H1 (cell line): ENCODE data around the gene SSBP3. TPM values are rescaled to one million over a fixed set of nuclear protein-coding genes. Genes with fewer than 3 reads are reported as not detected.

Experiments used
- CTCF ChIA-PET: fragments of 300-600 bp; sonication (Branson Sonifier 250); formaldehyde crosslinking; loops from one replicate; lab custom pipeline; 2021; ENCODE audit not compliant: partially characterized antibody; lab: Charles Lee
- POLR2A ChIA-PET: fragments of 300-600 bp; sonication (Branson Sonifier 250); formaldehyde crosslinking; loops from one replicate; lab custom pipeline; 2021; ENCODE audit warnings: inconsistent platforms; ENCODE audit not compliant: partially characterized antibody; lab: Charles Lee
- DNase-seq, 2 experiments: peaks; one replicate each; pipeline versions ENCODE4 v3.0.0 to v3.0.0-alpha.2; 2010 to 2022; ENCODE audit warnings: low spot score in 2 of 2, low read depth in 1 of 2, mixed read lengths in 1 of 2
- FAIRE-seq: peaks from 2 replicates; lab custom pipeline; 2011; peaks lifted over from hg19 to GRCh38; lab: Jason Lieb, UNC
- H2AFZ ChIP-seq: 2 replicates; pipeline ENCODE4 v1.8.1; 2012; ENCODE audit warnings: low read length, inconsistent platforms
- H2AK5ac ChIP-seq: 2 replicates; pipeline ENCODE4 v1.6.1; 2013; ENCODE audit warnings: low read depth, low read length
- H2BK120ac ChIP-seq: replicated peaks from 2 replicates; pipeline ENCODE3; 2013; ENCODE audit warnings: low read depth, low read length, inconsistent platforms
- H2BK12ac ChIP-seq: 2 replicates; pipeline ENCODE4 v1.6.1; 2013; ENCODE audit warnings: low read depth, low read length
- H2BK15ac ChIP-seq: 2 replicates; pipeline ENCODE4 v1.6.1; 2013; ENCODE audit warnings: low read length
- H2BK20ac ChIP-seq: 2 replicates; pipeline ENCODE4 v1.6.1; 2013; ENCODE audit warnings: low read length
- H2BK5ac ChIP-seq: 2 replicates; pipeline ENCODE4 v1.6.1; 2013; ENCODE audit warnings: low read depth, low read length
- H3K14ac ChIP-seq: 2 replicates; pipeline ENCODE4 v1.6.1; 2013; ENCODE audit warnings: inconsistent platforms; ENCODE audit not compliant: insufficient read length
- H3K18ac ChIP-seq: 2 replicates; pipeline ENCODE4 v1.6.1; 2013; ENCODE audit warnings: low read length; ENCODE audit errors: extremely low read depth
- H3K23ac ChIP-seq: 2 replicates; pipeline ENCODE4 v1.6.1; 2013; ENCODE audit warnings: inconsistent platforms; ENCODE audit not compliant: insufficient read length
- H3K23me2 ChIP-seq: 2 replicates; pipeline ENCODE4 v1.6.1; 2013; ENCODE audit warnings: low read depth, low read length
- H3K27ac ChIP-seq: 2 replicates; pipeline ENCODE4 v1.6.1; 2011; ENCODE audit warnings: low read depth, low read length, inconsistent platforms
- H3K27me3 ChIP-seq, 4 experiments: replicated peaks in 1 of 4; 1 replicate in 1 of 4; 2 replicates in 3 of 4; pipeline versions ENCODE4 v1.6.1 to v1.8.1; 2011 to 2013; ENCODE audit warnings: low read length in 3 of 4, mild to moderate bottlenecking in 3 of 4, inconsistent platforms in 2 of 4, mixed read lengths in 2 of 4, moderate library complexity in 1 of 4; ENCODE audit not compliant: control insufficient read depth in 3 of 4, insufficient read depth in 3 of 4; ENCODE audit errors: extremely low read depth in 1 of 4
- H3K36me3 ChIP-seq, 4 experiments: 2 replicates each; pipeline versions ENCODE4 v1.6.1 to v1.8.1; 2011 to 2013; ENCODE audit warnings: mild to moderate bottlenecking in 4 of 4, low read length in 3 of 4, moderate library complexity in 2 of 4, control low read depth in 1 of 4, inconsistent platforms in 1 of 4; ENCODE audit not compliant: insufficient read depth in 4 of 4, control insufficient read depth in 2 of 4
- H3K4ac ChIP-seq: replicated peaks from 2 replicates; pipeline ENCODE3; 2013; ENCODE audit warnings: low read length, low read depth, mixed read lengths, inconsistent platforms; ENCODE audit not compliant: insufficient read length
- H3K4me1 ChIP-seq, 4 experiments: replicated peaks in 1 of 4; 1 replicate in 1 of 4; 2 replicates in 3 of 4; pipeline versions ENCODE4 v1.6.1 to v1.8.1; 2011 to 2013; ENCODE audit warnings: low read length in 3 of 4, inconsistent platforms in 2 of 4, mixed read lengths in 1 of 4; ENCODE audit not compliant: insufficient read depth in 4 of 4, control insufficient read depth in 3 of 4
- H3K4me2 ChIP-seq, 2 experiments: 2 replicates each; pipeline versions ENCODE4 v1.6.1 to v1.8.1; 2011 to 2013; ENCODE audit warnings: low read depth in 2 of 2, low read length in 2 of 2, control low read depth in 1 of 2, inconsistent platforms in 1 of 2, mild to moderate bottlenecking in 1 of 2; ENCODE audit not compliant: insufficient read depth in 1 of 2
- H3K4me3 ChIP-seq, 4 experiments: fragments of 200-600, 300-600 bp in 1 of 4; sonication (generic), shearing (Covaris generic), sonication (Bioruptor Twin) in 1 of 4; 2 replicates each; pipeline versions ENCODE4 v1.5.1 to v1.8.1; 2011 to 2016; ENCODE audit warnings: low read length in 4 of 4, low read depth in 3 of 4, control low read depth in 2 of 4, inconsistent platforms in 2 of 4, mild to moderate bottlenecking in 2 of 4, mixed read lengths in 1 of 4, moderate library complexity in 1 of 4; ENCODE audit not compliant: insufficient read depth in 2 of 4; ENCODE audit errors: extremely low read depth in 1 of 4
- H3K56ac ChIP-seq: replicated peaks from 2 replicates; pipeline ENCODE3; 2013; ENCODE audit warnings: low read depth, mild to moderate bottlenecking, mixed read lengths, low read length, inconsistent platforms; ENCODE audit not compliant: insufficient read length
- H3K79me1 ChIP-seq: 2 replicates; pipeline ENCODE4 v1.6.1; 2013; ENCODE audit warnings: low read depth, low read length, control low read depth
- H3K79me2 ChIP-seq, 2 experiments: 2 replicates each; pipeline versions ENCODE4 v1.6.1 to v1.8.1; 2012 to 2013; ENCODE audit warnings: low read length in 2 of 2, mild to moderate bottlenecking in 2 of 2, inconsistent platforms in 1 of 2; ENCODE audit not compliant: insufficient read depth in 2 of 2, control insufficient read depth in 1 of 2
- H3K9ac ChIP-seq, 4 experiments: replicated peaks in 1 of 4; 1 replicate in 1 of 4; 2 replicates in 3 of 4; pipeline versions ENCODE4 v1.6.1 to v1.8.1; 2011 to 2013; ENCODE audit warnings: low read depth in 3 of 4, low read length in 3 of 4, control low read depth in 2 of 4, mild to moderate bottlenecking in 2 of 4, moderate library complexity in 2 of 4, inconsistent platforms in 1 of 4; ENCODE audit errors: extremely low read depth in 1 of 4
- H3K9me3 ChIP-seq, 2 experiments: 2 replicates each; pipeline versions ENCODE4 v1.6.1 to v1.8.1; 2012 to 2013; ENCODE audit warnings: mild to moderate bottlenecking in 2 of 2, moderate library complexity in 2 of 2, control low read depth in 1 of 2, inconsistent platforms in 1 of 2, low read depth in 1 of 2, low read length in 1 of 2, mixed read lengths in 1 of 2; ENCODE audit not compliant: insufficient read depth in 2 of 2
- H4K20me1 ChIP-seq, 2 experiments: replicated peaks in 1 of 2; 2 replicates each; pipeline versions ENCODE3 to v1.8.1; 2011 to 2013; ENCODE audit warnings: inconsistent platforms in 2 of 2, low read length in 2 of 2, mild to moderate bottlenecking in 1 of 2; ENCODE audit not compliant: insufficient read depth in 2 of 2, control insufficient read depth in 1 of 2
- H4K5ac ChIP-seq: 2 replicates; pipeline ENCODE4 v1.6.1; 2013; ENCODE audit warnings: low read length, low read depth, mixed read lengths, inconsistent platforms; ENCODE audit not compliant: insufficient read length
- H4K8ac ChIP-seq: 2 replicates; pipeline ENCODE4 v1.8.0; 2013; ENCODE audit warnings: mild to moderate bottlenecking, moderate library complexity, low read length, inconsistent platforms; ENCODE audit not compliant: insufficient read depth; ENCODE audit errors: extremely low read depth
- H4K91ac ChIP-seq: replicated peaks from 2 replicates; pipeline ENCODE3; 2013; ENCODE audit warnings: low read length, mixed read lengths, inconsistent platforms; ENCODE audit not compliant: insufficient read length
- BACH1 ChIP-seq: IDR thresholded peaks from 2 replicates; pipeline ENCODE4 v1.6.1; 2012; ENCODE audit warnings: low read length, improper control_type of control experiment
- BRCA1 ChIP-seq: IDR thresholded peaks from 2 replicates; pipeline ENCODE4 v1.6.1; 2012; ENCODE audit warnings: low read depth, low read length, improper control_type of control experiment
- MAFK ChIP-seq: IDR thresholded peaks from 2 replicates; pipeline ENCODE4 v1.6.1; 2012; ENCODE audit warnings: low read depth, mild to moderate bottlenecking, improper control_type of control experiment, low read length
- SP2 ChIP-seq: IDR thresholded peaks from 2 replicates; pipeline ENCODE4 v1.6.1; 2012; ENCODE audit warnings: mild to moderate bottlenecking, low read length, inconsistent platforms
- SUZ12 ChIP-seq: fragments of 200-600 bp; sonication (generic); IDR thresholded peaks from 2 replicates; pipeline ENCODE4 v1.6.1; 2012; ENCODE audit warnings: mild to moderate bottlenecking, inconsistent platforms, low read length, moderate library complexity, mixed read lengths
- WGBS, 2 experiments: shearing (Covaris generic) in 1 of 2; methylation state at CpG; one replicate each; pipeline versions ENCODE4 v1.1.6 to v1.1.7; 2013 to 2015; ENCODE audit warnings: low lambda C conversion rate in 2 of 2, mixed read lengths in 2 of 2, inconsistent platforms in 1 of 2, low coverage in 1 of 2, missing lambda C conversion rate in 1 of 2; ENCODE audit not compliant: insufficient replicate concordance in 2 of 2, insufficient coverage in 1 of 2, insufficient read length in 1 of 2; ENCODE audit errors: extremely low coverage in 1 of 2, missing lambda C conversion rate in 1 of 2; 5-methylcytosine and 5-hydroxymethylcytosine counted together
- polyA plus RNA-seq, 7 experiments: library from polyadenylated mRNA; depleted of rRNA in 3 of 7; stranded (reverse) in 5 of 7; unstranded in 2 of 7; fragments of >200 nt in 5 of 7; fragments of 200-250 nt in 2 of 7; gene quantifications; 1 replicate in 5 of 7; 2 replicates in 1 of 7; 4 replicates in 1 of 7; pipeline versions ENCODE4 v1.2.1 to v1.2.3, GENCODE V29; 2011 to 2013; ENCODE audit warnings: missing spikeins in 2 of 7, mixed read lengths in 2 of 7
- total RNA-seq: library from RNA; stranded (reverse); fragmentation: NEBNext Ultra II Directional; extraction: Animal tissue kit (Norgen Biotek cat#: 25700); gene quantifications from 2 replicates; pipeline ENCODE4 v1.2.1, GENCODE V29; 2021
- TF ChIP-seq, protein P1 (sequence below): IDR thresholded peaks from 2 replicates; pipeline ENCODE4 v1.6.1; 2012; ENCODE audit warnings: inconsistent platforms

The SSBP3 gene
- total and polyA plus RNA-seq, 2 of the 8 experiments (the other 6 are each of a cell fraction or from before 2014, with no cell fraction given) = 99.7 to 133 TPM

- Histone ChIP-seq H2BK20ac (no peak overlapping the region), H3K79me2 (no peaks in the 10 kb centered on the region), H3K23me2 (no peaks in the 10 kb centered on the region), H3K27ac (no peak overlapping the region), H4K8ac (no peak overlapping the region), H3K36me3 (peaks cover 0 to 10% (median 2%) of the 10 kb centered on the region in 4 experiments; a peak in 2 of 8 replicates), H3K79me1 (no peaks in the 10 kb centered on the region), H3K4me3 (no peak overlapping the region), H3K4ac (no peak overlapping the region), H4K91ac (no peak overlapping the region), H3K9me3 (no peaks in the 10 kb centered on the region; a peak in 1 of 4 replicates), H3K56ac (no peak overlapping the region), H2BK12ac (no peak overlapping the region), H3K18ac (no peak overlapping the region), H2BK5ac (peak overlapping the region; percentile 35; the same call in 1 of the 2 replicates), H4K20me1 (peaks cover 0 to 7% of the 10 kb centered on the region in 2 experiments), H3K9ac (no peak overlapping the region), H4K5ac (no peak overlapping the region), H3K4me2 (no peak overlapping the region), H2BK120ac (no peak overlapping the region), H3K23ac (no peak overlapping the region), H2AFZ (no peak overlapping the region), H3K4me1 (peaks cover 0 to 6% (median 3%) of the 10 kb centered on the region in 4 experiments; a peak in 3 of 7 replicates), H3K14ac (no peak overlapping the region), H2BK15ac (no peak overlapping the region), H2AK5ac (no peak overlapping the region), H3K27me3 (no peaks in the 10 kb centered on the region)
- 86% methylated on average over 11 of the region's 11 CpGs; no CpG with 5 or more reads in 1 of the 2 experiments for WGBS, 2 experiments
- CTCF ChIA-PET = interaction anchor here (0.9 to 3.0 kb wide), 10 partner anchors 10 to 260 kb away, joined by 3 to 10 read pairs (median 4); no protein-coding TSS in a partner anchor
- FAIRE-seq (no peak), DNase-seq (no peak)
- POLR2A ChIA-PET = interaction anchor here (0.9 to 5.3 kb wide), 3 partner anchors 7 to 82 kb away, joined by 3 to 20 read pairs (median 3); partner anchors contain the start of genes CYB5RL and MRPL37
- no peak for TF ChIP-seq SUZ12
- TF ChIP-seq MAFK = no peak
- no peak for TF ChIP-seq BRCA1
- TF ChIP-seq, protein P1, sequence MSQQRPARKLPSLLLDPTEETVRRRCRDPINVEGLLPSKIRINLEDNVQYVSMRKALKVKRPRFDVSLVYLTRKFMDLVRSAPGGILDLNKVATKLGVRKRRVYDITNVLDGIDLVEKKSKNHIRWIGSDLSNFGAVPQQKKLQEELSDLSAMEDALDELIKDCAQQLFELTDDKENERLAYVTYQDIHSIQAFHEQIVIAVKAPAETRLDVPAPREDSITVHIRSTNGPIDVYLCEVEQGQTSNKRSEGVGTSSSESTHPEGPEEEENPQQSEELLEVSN = no peak
- TF ChIP-seq SP2 = no peak
- TF ChIP-seq BACH1 = no peak
Observed at GRCh38 chr1:54229281-54229891, 176.8 kb downstream of the SSBP3 start.
